Dedifferentiated amniotic fluid mesenchymal stem cell (primary cell): Measurements from ENCODE around the gene GGA1.
"Not testable (repeated sequence)": the region's sequence is repeated elsewhere in the genome, so short reads cannot be mapped to it uniquely, and the experiment has no call there.

Source experiments
- DNase-seq: peaks from one replicate; pipeline ENCODE4 v3.0.0-alpha.2; 2016; ENCODE audit errors: extremely low spot score

The GGA1 gene

DNA sequence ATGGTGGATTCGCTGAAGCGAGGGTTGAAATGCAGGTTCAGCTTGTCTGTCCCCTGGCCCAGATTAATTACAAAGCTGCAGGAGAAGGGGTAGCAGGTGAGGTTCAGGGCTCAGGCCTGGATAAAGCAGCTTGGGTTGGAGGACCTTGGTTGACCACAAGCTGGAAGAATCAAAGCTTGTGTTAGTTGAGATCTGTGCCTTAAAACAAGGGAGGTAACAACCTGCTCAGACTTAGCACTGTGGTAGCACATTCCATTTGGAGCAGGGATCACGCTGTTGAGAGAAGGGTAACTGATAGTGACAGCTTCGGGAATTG, 38.0 kb upstream of the GGA1 start:
- DNase-seq, result no peak

DNA sequence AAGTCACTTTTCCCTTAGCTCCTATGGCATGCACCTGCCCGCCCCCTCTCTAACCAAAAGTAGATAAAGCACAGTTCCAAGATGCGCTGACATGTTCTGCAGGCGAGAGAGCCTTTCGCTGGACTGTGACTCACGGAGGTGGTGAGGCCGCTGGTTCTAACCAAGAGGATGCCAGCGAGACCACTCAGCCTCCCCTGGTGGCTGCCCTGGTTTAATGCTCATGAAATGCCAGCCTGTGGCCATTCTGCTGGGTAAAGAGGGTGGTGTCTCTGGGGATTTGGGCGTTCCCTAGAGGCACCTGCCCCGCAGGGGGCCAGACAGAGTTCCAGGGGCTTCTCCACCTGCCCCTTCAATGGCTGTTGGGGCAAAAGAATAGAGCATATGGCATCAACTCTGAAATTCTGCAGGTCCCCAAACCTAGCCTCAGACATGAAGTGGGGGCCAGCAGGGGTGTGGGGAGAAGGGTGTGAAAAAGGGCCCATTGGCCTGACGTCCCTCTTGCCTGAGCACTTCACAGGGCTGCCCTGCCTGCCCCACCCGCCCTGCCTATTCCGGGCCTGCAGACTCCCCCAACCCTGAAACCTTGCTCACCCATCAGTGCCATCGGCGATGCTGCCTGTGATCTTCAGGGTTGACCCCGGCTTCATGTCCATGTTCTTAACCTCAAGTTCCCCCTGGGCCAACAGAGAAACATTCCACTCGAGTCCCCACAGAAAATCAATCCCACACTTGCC, 37.2 kb upstream of the GGA1 start:
- DNase-seq, result no peak

- no peak for DNase-seq
Measured at GRCh38 chr22:37571992-37572373, 36.7 kb upstream of the GGA1 start.

- no peak for DNase-seq
Measured at GRCh38 chr22:37575490-37576003, 33.1 kb upstream of the GGA1 start.

DNA sequence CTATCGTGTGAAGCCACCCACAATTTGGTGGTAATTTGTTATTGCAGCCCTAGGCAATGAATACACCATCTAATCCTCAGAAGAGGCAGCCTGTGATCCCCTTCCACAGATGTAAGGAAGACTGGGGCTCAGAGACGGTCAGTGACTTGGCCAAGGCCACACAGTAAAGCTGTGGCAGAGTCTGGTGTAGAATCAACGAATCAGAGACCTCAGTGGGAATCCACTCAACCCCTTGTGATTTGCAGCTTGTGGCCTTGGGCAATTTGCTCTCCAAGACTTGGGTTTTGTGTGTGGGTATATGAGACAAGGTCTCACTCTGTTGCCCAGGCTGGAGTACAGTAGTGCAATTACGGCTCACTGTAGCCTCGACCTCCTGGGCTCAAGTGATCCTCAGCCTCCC, 30.6 kb upstream of the GGA1 start:
- DNase-seq, result no peak

- DNase-seq, result no peak
Measured at GRCh38 chr22:37581504-37581903, 27.1 kb upstream of the GGA1 start.

DNA sequence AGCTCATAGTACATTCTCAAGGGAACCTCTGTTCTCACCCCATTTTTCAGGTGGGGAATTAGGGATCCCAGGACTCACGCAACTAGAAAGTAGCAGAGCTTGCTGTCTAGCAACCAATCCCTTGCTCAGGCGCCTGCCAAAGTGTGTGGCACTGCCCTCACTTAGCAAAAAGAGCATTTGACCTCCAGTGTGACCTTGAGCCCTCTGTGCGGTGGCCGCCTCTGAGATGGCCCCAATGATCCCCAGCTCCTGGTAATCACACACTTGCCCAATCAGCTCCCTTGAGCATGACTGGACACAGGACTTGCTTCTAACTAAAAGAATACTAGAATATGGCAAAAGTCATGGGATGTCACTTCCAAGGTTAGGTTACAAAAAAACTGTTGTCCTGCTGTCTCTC, 26.1 kb upstream of the GGA1 start:
- no peak for DNase-seq

DNA sequence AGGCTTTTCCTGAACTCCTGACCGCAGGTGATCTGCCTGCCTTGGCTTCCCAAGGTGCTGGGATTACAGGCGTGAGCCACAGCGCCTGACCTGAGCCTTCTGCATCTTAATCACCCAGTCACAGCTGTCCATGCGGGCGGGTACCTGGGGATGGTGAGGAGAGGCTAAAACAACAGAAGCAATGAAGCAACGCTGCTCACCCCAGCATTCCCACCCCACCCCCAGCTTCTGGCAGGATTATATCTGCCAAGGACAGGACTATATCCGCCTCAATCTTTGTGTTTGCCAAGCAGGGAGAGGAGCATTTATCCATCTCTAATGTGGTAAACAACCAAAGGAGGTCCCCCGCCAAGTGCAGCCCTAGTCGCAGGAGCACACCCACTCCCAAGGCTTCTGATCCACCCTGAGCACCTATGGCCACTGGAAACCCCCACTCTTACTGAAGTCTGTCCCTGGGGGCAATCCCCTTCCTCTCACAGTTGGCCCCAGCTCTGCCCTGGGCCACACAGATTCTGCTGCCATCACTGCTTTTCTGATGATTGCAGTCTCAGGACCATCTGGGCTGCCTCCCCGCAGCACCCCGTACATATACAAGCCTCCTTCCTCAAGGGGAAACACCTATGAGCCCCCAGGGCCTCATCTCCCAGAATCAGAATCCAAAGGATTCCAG, 20.0 kb upstream of the GGA1 start:
- no peak for DNase-seq

DNA sequence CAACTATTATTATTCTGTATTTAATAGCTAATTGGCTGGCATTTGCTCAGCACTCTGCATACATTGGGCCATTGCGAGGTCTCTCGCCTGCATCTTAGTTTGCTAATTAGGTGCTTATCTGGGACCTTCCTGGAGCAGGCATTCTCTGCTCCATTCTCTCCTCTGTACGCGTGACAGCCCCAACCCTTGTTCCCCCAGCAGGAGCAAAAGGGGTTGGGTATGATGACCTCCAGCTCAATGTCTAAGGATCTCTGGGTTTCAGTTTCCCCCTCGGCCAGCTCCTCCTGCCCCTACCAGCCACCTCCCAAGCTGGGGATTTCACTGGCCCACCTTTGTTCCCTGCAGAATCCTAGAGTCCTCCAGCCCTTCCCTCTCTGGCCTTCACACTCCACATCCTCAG, 19.0 kb upstream of the GGA1 start:
- no peak for DNase-seq

- not testable (repeated sequence) for DNase-seq
Measured at GRCh38 chr22:37591081-37591480, 17.6 kb upstream of the GGA1 start.

DNA sequence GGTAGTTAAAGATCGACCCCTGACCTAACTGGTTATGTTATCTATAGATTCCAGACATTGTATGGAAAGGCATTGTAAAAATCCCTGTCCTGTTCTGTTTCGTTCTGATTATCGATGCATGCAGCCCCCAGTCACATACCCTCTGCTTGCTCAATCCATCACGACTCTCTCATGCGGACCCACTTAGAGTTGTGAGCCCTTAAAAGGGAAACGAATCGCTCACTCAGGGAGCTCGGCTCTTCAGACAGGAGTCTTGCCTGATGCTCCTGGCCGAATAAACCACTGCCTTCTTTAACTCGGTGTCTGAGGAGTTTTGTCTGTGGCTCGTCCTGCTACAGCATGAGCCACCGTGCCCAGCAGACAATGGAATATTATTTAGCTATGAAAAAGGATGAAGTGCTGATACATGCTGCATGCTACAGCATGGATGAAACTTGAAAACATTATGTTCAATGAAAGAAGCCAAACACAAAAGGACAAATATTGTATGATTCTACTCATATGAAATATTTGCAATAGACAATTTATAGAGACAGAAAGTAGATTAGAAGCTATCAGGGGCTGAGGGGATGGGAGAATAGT, 16.7 kb upstream of the GGA1 start:
- no peak for DNase-seq

GRCh38 chr22:37594237-37594636, 14.4 kb upstream of the GGA1 start:
- DNase-seq, result no peak

GRCh38 chr22:37599153-37599552, 9.5 kb upstream of the GGA1 start:
- no peak for DNase-seq

DNA sequence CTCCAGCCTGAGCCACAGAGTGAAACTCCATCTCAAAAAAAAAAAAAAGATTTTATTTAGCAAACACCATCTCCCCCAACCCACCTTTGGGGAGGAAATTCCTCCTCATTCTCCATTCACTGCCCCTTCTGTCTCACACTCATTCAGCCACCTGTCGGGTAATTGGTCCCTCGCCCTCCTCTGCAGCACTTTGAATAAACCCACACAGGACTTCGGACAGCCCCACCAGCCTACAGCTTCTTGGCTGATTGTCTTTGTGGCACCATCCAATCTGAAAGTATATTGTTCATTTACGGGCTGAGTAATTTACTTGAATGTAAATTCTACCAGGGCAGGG, 7.5 kb upstream of the GGA1 start:
- DNase-seq, result no peak

DNA sequence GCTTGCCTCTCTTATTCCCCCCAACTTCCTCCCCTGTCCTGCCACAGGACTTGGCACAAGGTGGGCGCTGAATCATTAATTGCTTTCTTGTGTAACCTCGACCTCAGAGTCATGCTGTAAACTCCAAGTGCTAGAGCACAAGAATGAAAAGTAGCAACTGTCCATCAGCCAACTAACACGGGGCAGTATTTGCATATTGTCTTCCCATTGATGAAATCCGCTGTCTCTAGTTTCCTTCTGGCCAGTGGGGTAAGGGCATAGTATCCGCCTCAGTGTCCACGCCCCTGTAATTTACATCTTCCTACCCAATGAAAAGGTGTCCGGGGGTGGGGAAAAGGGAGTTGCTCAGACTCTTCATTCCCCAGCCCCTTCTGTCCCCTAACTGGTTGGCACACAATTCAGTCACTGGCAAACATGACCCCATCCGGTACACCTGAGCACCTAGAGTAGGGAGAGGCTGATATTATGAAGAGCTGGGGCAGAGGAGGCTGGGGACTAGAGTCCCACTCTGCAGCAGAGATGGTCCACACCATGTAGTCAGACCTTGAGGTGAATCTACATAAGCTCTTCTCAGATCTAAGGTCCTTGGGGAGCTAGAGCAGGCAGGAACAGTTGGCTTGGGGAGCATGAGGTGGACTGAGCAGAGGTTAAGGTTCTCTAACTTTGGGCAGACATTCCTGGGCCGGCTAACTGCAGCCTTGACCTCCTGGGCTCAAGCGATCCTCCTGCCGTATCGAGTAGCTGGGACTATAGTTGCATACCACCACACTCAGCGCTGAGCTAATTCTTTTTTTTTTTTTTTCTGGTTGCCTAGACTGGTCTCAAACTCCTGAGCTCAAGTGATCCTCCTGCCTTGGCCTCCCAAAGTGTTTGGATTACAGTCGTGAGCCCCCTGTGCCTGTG, 6.8 kb upstream of the GGA1 start:
- no peak for DNase-seq

DNA sequence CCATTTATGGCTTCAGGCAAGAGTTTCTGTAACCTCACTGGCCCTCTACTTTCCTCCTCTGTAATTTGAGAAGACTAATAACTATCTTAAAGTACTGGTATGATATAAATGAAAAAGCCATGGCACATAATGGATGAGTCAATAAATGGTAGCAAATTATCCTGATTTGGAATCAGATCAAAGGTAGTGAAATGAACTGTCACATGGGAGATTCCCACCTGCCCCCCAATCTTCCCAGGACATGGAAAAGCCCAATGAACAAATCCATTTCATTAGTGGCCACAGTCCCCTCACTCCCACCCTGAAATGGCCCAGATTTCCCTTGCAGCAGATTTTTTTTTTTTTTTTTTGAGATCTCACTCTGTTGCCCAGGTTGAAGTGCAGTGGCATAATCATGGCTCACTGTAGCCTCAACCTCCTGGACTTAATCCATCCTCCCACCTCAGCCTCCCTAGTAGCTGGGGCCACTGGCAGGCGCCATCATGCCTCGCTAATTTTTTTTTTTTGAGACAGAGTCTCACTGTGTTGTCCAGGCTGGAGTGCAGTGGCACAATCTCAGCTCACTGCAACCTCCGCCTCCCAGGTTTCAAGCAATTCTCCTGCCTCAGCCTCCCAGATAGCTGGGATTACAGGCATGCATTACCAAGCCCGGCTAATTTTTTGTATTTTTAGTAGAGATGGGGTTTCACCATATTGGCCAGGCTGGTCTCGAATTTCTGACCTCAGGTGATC, 5.9 kb upstream of the GGA1 start:
- not testable (repeated sequence) for DNase-seq

- DNase-seq, result no peak
Measured at GRCh38 chr22:37604074-37604473, 4.6 kb upstream of the GGA1 start.

DNA sequence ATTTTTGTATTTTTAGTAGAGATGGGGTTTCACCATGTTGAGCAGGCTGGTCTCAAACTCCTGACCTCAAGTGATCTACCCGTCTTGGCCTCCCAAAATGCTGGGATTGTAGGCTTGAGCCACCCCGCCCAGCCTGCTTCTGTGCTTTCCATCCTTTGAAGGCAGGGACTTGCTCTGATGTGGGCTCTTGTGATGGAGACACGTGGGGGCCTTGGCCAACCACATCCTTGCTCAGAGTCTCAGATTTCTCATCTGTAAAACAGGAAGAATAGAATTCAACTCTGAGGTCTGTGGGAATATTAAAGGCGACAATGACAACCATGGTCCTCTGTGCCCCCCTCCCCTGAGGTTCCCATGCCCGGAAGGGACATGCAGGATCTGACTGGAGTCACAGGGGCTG, 3.8 kb upstream of the GGA1 start:
- no peak for DNase-seq

DNA sequence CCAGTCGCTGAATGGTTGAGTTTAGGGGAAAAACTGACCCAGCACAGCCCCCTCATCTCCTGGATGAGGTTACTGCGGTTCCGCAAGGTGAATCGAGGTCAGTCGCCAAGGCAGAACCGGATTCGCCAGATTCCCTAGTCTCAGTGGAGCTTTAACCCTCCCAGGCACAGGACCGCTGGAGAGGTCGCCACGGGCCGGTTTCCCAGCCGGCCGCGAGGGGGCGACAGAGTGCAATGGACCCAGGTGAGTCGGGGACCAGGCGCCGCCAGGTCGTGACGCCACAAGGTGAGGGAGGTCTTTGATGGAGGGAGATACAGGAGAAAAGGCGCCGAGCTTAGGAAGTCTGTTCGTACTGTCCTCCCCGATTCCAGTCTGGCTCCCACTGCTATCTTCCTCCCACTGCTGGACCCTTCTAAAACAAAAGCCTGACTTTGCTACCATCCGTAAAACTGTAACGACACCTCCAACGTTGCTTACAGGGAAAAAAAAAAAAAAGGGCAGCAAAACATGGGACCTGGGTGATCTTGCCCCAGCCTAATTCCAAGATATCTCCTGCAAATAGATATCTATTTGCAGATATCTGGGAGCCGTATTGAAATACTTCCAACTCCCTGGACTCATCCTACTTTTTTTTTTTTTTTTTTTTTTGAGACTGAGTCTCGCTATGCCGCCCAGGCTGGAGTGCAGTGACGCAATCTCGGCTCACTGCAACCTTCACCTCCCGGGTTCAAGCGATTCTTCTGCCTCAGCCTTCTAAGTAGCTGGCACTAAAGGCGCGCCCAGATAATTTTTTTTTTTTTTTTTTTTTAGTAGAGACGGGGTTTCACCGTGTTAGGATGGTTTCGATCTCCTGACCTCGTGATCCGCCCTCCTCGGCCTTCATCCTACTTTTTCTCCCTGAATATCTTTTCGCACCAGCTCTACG, 1.4 kb upstream of the GGA1 start:
- no peak for DNase-seq

GRCh38 chr22:37607935-37608476, 628 bp upstream of the GGA1 start:
- no peak for DNase-seq
